ENCODE data around the gene ERICH6B.
"Not testable (repeated sequence)": the region's sequence is repeated elsewhere in the genome, so short reads cannot be mapped to it uniquely, and the experiment has no call there.

- TF ChIP-seq CTCF (IDR thresholded peaks at IDR 0.05; ENCODE audit: poor library complexity); EZH2phosphoT487 (IDR thresholded peaks at IDR 0.05; ENCODE audit: low read depth, severe bottlenecking, unreplicated experiment); EZH2 (IDR thresholded peaks at IDR 0.05; ENCODE audit: borderline replicate concordance): not testable (repeated sequence)
Measured at GRCh38 chr13:45645263-45645662, 29.7 kb upstream of the ERICH6B start.
